Measurements from ENCODE around the gene HMCN2. TPM values are rescaled to one million over a fixed set of nuclear protein-coding genes. Genes with fewer than 3 reads are reported as not detected.

HMCN2 gene
- total RNA-seq, 1 experiment from 2014 or later, result 8.6 TPM

DNA sequence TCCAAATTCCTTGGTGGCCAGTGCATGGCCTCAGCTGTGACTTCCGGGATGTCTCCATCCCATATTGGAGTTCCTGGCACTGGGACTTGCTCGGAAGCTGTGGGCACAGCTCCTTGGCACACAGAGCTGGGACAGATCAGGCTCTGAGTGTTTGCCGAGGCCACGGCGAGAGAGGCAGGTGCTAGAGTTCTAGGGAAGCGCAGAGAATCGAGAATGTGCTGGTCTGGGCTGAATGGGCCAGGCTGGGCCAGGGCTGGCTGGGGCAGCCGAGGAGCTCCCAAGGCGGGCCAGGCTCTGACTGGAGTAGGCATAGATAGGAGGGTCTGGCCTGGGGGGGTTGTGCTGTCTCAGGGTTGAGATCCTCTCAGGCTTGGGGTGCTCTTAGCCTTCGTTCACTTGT is 45.4 kb downstream of the HMCN2 start:
- TF ChIP-seq, protein P1, sequence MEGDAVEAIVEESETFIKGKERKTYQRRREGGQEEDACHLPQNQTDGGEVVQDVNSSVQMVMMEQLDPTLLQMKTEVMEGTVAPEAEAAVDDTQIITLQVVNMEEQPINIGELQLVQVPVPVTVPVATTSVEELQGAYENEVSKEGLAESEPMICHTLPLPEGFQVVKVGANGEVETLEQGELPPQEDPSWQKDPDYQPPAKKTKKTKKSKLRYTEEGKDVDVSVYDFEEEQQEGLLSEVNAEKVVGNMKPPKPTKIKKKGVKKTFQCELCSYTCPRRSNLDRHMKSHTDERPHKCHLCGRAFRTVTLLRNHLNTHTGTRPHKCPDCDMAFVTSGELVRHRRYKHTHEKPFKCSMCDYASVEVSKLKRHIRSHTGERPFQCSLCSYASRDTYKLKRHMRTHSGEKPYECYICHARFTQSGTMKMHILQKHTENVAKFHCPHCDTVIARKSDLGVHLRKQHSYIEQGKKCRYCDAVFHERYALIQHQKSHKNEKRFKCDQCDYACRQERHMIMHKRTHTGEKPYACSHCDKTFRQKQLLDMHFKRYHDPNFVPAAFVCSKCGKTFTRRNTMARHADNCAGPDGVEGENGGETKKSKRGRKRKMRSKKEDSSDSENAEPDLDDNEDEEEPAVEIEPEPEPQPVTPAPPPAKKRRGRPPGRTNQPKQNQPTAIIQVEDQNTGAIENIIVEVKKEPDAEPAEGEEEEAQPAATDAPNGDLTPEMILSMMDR (conservative IDR thresholded peaks at IDR 0.05), result no peak

More for the DNA sequence above, 45.4 kb downstream of the HMCN2 start:
- Mint-ChIP-seq H3K27ac (peak overlapping the region in 2 of 3 experiments; percentile 58 to 81; a peak in 1 of 7 replicates), H3K36me3 (ENCODE audit: insufficient read depth in 1 of 3, low read depth in 3 of 3) (peaks cover 8 to 41% (median 11%) of the 10 kb centered on the region in 3 experiments; a peak in 6 of 7 replicates), H3K9me3 (no peaks in the 10 kb centered on the region; a peak in 1 of 5 replicates), H3K4me1 (peaks cover 5 to 11% of the 10 kb centered on the region in 2 experiments), H3K4me3 (no peak overlapping the region), H3K27me3 (ENCODE audit: low read depth) (no peaks in the 10 kb centered on the region)
- DNase-seq, result no peak
- no CpG with 5 or more reads among the region's 10 CpGs for WGBS (ENCODE audit: extremely low coverage, insufficient read length, low lambda C conversion rate)
- no peak overlapping the region for H2AFZ ChIP-seq (ENCODE audit: low read length)
- H3K18ac ChIP-seq (ENCODE audit: insufficient read length, low read depth, low read length), result no peak overlapping the region
- no peaks in the 10 kb centered on the region for H3K27me3 ChIP-seq (ENCODE audit: insufficient read depth, low read length)
- H2BK5ac ChIP-seq (ENCODE audit: insufficient read length, low read length), result no peak overlapping the region
- H2BK12ac ChIP-seq (ENCODE audit: insufficient read length, low read depth, low read length), result no peak overlapping the region
- H3K9me3 ChIP-seq (ENCODE audit: control insufficient read depth, low read depth, low read length), result no peaks in the 10 kb centered on the region
- H3K4me2 ChIP-seq (ENCODE audit: insufficient read depth, insufficient read length, low read length), result no peak overlapping the region
- H3K9ac ChIP-seq (ENCODE audit: extremely low read depth, insufficient read length, low read length), result no peak overlapping the region
- H3K79me2 ChIP-seq (ENCODE audit: insufficient read depth, low read length), result no peaks in the 10 kb centered on the region
- H4K91ac ChIP-seq (ENCODE audit: insufficient read length, low read depth, low read length), result no peak overlapping the region
- H3K23ac ChIP-seq (ENCODE audit: insufficient read length, low read depth, low read length), result no peak overlapping the region
- H2BK20ac ChIP-seq (ENCODE audit: low read depth, low read length, poor library complexity, severe bottlenecking), result no peak overlapping the region
- H4K8ac ChIP-seq (replicated peaks; ENCODE audit: insufficient read length, low read depth, low read length), result no peak overlapping the region
- H3K27ac ChIP-seq (ENCODE audit: insufficient read length, low read depth, low read length), result no peak overlapping the region
- no peak overlapping the region for H4K5ac ChIP-seq (ENCODE audit: insufficient read length, low read depth, low read length)
- H2AK5ac ChIP-seq (ENCODE audit: insufficient read length, low read length), result no peak overlapping the region
- no peak overlapping the region for H2BK15ac ChIP-seq (ENCODE audit: low read depth, low read length)
- no peaks in the 10 kb centered on the region for H3K23me2 ChIP-seq (ENCODE audit: insufficient read length, low read depth, low read length, poor library complexity, severe bottlenecking)
- no peak overlapping the region for H3T11ph ChIP-seq (ENCODE audit: low read length)
- no peak overlapping the region for H3K56ac ChIP-seq (ENCODE audit: insufficient read length, low read depth, low read length)
- H3K4ac ChIP-seq (ENCODE audit: low read depth, low read length), result no peak overlapping the region
- no peaks in the 10 kb centered on the region for H4K20me1 ChIP-seq (ENCODE audit: control insufficient read depth, insufficient read depth, insufficient read length)
- H3K14ac ChIP-seq (ENCODE audit: insufficient read depth, low read length), result no peak overlapping the region
- no peaks in the 10 kb centered on the region for H3K79me1 ChIP-seq (ENCODE audit: insufficient read depth, low read depth, low read length, poor library complexity, severe bottlenecking)
- no peak overlapping the region for H2BK120ac ChIP-seq (ENCODE audit: low read depth, low read length, poor library complexity, severe bottlenecking)
- no peaks in the 10 kb centered on the region for H3K4me1 ChIP-seq (ENCODE audit: insufficient read depth, low read length)

Measured in H9 (cell line).